Hematopoietic multipotent progenitor cell treated with erythropoietin and hydrocortisone succinate and interleukin-3 and kit ligand, for 6 days (in vitro differentiated cells): ENCODE results near the gene PCDHB9.
"Not testable (repeated sequence)": the region's sequence is repeated elsewhere in the genome, so short reads cannot be mapped to it uniquely, and the experiment has no call there.

Experiments
- DNase-seq: peaks from one replicate; pipeline ENCODE4 v3.0.0-alpha.2; 2015

PCDHB9 gene

GRCh38 chr5:141189131-141189530 is 2.2 kb downstream of the PCDHB9 start:
- DNase-seq: not testable (repeated sequence)

GRCh38 chr5:141192110-141192725 is 5.3 kb downstream of the PCDHB9 start, which contains the start of gene PCDHB10:
PCDHB10 (plus strand) TSS chr5:141192353; CDS start chr5:141192553, 200 bp downstream.
- peak; percentile 19 for DNase-seq

- DNase-seq: not testable (repeated sequence)
Measured at GRCh38 chr5:141194332-141194731, 7.4 kb downstream of the PCDHB9 start.

GRCh38 chr5:141196363-141196762 is 9.4 kb downstream of the PCDHB9 start:
- no peak for DNase-seq

- DNase-seq: peak; percentile 2
Measured at GRCh38 chr5:141199359-141200235, 12.6 kb downstream of the PCDHB9 start, which contains the start of gene PCDHB11. PCDHB11 (plus strand) TSS chr5:141199627; CDS start chr5:141199775, 148 bp downstream.

GRCh38 chr5:141201126-141201525 is 14.2 kb downstream of the PCDHB9 start:
- not testable (repeated sequence) for DNase-seq

GRCh38 chr5:141201646-141202045 is 14.7 kb downstream of the PCDHB9 start:
- DNase-seq: not testable (repeated sequence)

- peak; percentile 3 for DNase-seq
Measured at GRCh38 chr5:141208478-141208877, 21.5 kb downstream of the PCDHB9 start, which contains the start of gene PCDHB12. PCDHB12 (plus strand) TSS chr5:141208719; CDS start chr5:141208908, 189 bp downstream.

GRCh38 chr5:141210281-141210680 is 23.3 kb downstream of the PCDHB9 start:
- not testable (repeated sequence) for DNase-seq

GRCh38 chr5:141210849-141211248 is 23.9 kb downstream of the PCDHB9 start:
- not testable (repeated sequence) for DNase-seq

- DNase-seq: peak; percentile 18
Measured at GRCh38 chr5:141213656-141214339, 26.8 kb downstream of the PCDHB9 start, which contains the start of gene PCDHB13. PCDHB13 (plus strand) TSS chr5:141213919; CDS start chr5:141214124, 205 bp downstream.

GRCh38 chr5:141214583-141214982 is 27.6 kb downstream of the PCDHB9 start:
- DNase-seq: not testable (repeated sequence)

GRCh38 chr5:141215504-141215903 is 28.5 kb downstream of the PCDHB9 start:
- not testable (repeated sequence) for DNase-seq

GRCh38 chr5:141216035-141216434 is 29.1 kb downstream of the PCDHB9 start:
- not testable (repeated sequence) for DNase-seq

GRCh38 chr5:141223112-141223783 is 36.3 kb downstream of the PCDHB9 start, which contains the start of gene PCDHB14:
PCDHB14 (plus strand) TSS chr5:141223343; CDS start chr5:141223506, 163 bp downstream.
- DNase-seq: peak; percentile 14

GRCh38 chr5:141224844-141225243 is 37.9 kb downstream of the PCDHB9 start:
- DNase-seq: not testable (repeated sequence)

GRCh38 chr5:141225421-141225820 is 38.5 kb downstream of the PCDHB9 start:
- DNase-seq: not testable (repeated sequence)

GRCh38 chr5:141234109-141234667 is 47.2 kb downstream of the PCDHB9 start:
- no peak for DNase-seq

- DNase-seq: not testable (repeated sequence)
Measured at GRCh38 chr5:141235922-141236321, 49.0 kb downstream of the PCDHB9 start.

- DNase-seq: no peak
Measured at GRCh38 chr5:141236516-141237313, 49.8 kb downstream of the PCDHB9 start.
